Coronary artery (tissue), 2 donors: ENCODE measurements around the gene LMCD1.

ENCODE experiments used
- DNase-seq: peaks from one replicate; pipeline ENCODE4 v3.0.0-alpha.2; 2017; ENCODE audit warnings: low spot score
- H3K27ac ChIP-seq, 2 donors: fragments of 200-600 bp; sonication (generic); one replicate each; pipeline ENCODE4 v1.5.1; 2016 to 2019
- H3K4me3 ChIP-seq: fragments of 200-600 bp; sonication (generic); 2 replicates; pipeline ENCODE4 v1.5.1; 2016; ENCODE audit warnings: mild to moderate bottlenecking, moderate library complexity
- TF ChIP-seq, protein P1 (sequence below): fragments of 200-600 bp; sonication (generic); IDR thresholded peaks from one replicate; pipeline ENCODE4 v1.5.1; 2019; ENCODE audit warnings: antibody characterized with exemption

LMCD1 gene

GRCh38 chr3:8516047-8516661, 14.5 kb downstream of the LMCD1 start:
- DNase-seq = no peak
- H3K27ac ChIP-seq = peak overlapping the region in 1 of 2 donors; percentile 47
- TF ChIP-seq, protein P1, sequence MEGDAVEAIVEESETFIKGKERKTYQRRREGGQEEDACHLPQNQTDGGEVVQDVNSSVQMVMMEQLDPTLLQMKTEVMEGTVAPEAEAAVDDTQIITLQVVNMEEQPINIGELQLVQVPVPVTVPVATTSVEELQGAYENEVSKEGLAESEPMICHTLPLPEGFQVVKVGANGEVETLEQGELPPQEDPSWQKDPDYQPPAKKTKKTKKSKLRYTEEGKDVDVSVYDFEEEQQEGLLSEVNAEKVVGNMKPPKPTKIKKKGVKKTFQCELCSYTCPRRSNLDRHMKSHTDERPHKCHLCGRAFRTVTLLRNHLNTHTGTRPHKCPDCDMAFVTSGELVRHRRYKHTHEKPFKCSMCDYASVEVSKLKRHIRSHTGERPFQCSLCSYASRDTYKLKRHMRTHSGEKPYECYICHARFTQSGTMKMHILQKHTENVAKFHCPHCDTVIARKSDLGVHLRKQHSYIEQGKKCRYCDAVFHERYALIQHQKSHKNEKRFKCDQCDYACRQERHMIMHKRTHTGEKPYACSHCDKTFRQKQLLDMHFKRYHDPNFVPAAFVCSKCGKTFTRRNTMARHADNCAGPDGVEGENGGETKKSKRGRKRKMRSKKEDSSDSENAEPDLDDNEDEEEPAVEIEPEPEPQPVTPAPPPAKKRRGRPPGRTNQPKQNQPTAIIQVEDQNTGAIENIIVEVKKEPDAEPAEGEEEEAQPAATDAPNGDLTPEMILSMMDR = no peak

DNA sequence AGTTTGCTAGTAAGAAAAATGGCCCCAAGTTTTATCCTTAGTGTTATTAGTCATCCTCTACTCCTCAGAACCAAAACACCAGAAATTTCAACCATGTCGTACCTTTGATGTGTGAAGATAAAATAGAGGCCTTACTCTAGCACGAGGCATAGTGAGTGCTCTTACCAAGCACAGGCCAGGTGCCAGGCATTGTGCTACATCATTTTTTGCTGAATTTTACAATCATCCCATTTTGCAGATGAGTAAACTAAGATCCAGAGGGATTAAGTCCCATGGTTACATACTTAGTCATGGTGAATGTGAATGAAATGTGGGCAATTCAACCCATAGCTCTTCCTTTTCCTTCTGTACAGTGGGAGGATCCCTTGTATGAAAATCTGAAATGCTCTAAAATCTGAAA, 15.2 kb downstream of the LMCD1 start:
- Histone ChIP-seq H3K4me3 (no peak overlapping the region), H3K27ac (peak overlapping the region in 1 of 2 donors; percentile 9)
- DNase-seq = no peak
- TF ChIP-seq, protein P1 = no peak

More at GRCh38 chr3:8516047-8516661, 14.5 kb downstream of the LMCD1 start:
- no peak overlapping the region for H3K4me3 ChIP-seq

DNA sequence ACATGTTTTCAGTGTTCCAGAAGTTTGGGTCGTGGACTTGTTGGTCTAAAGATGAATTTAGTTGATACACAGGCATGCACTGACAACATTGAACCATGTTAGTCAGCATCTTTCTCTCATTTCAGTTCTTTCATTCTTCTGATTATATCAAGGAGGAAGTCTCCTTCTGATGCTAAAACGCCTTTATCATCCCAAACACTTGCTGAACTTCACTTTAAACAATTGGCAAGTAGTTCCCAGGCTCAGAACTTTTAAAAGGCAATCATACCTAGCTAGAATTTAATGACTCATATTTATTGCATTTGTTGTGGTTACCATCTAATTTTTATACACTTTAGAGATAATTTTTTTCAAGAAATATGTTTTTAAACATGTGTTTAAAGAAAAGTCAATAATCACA, 15.9 kb downstream of the LMCD1 start:
- TF ChIP-seq, protein P1 = no peak
- Histone ChIP-seq H3K27ac (no peak overlapping the region), H3K4me3 (no peak overlapping the region)
- no peak for DNase-seq

GRCh38 chr3:8518138-8518537, 16.5 kb downstream of the LMCD1 start:
- TF ChIP-seq, protein P1 = no peak
- Histone ChIP-seq H3K27ac (peak overlapping the region in 1 of 2 donors; percentile 20), H3K4me3 (no peak overlapping the region)
- no peak for DNase-seq

DNA sequence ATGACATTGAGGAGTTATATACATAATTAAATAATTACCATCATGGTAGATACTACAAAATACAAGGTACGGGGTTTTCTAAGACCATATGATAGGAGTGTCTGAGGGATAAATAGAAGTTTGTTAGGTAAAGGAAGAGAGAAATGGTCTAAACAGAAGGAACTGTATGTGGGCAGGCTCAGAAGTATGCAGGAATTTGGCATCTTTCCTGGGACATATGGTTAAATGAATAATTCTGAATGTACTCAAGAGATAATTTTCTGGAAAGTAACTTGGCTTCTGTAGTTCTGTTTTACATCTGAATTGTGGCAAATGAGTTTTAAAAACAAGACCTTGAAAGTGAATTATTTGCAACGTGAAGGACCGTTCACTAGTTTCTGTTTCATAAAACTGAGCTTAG, 17.5 kb downstream of the LMCD1 start:
- H3K4me3 ChIP-seq = no peak overlapping the region
- H3K27ac ChIP-seq = peak overlapping the region in 1 of 2 donors; percentile 20
- DNase-seq = no peak
- TF ChIP-seq, protein P1 = no peak

DNA sequence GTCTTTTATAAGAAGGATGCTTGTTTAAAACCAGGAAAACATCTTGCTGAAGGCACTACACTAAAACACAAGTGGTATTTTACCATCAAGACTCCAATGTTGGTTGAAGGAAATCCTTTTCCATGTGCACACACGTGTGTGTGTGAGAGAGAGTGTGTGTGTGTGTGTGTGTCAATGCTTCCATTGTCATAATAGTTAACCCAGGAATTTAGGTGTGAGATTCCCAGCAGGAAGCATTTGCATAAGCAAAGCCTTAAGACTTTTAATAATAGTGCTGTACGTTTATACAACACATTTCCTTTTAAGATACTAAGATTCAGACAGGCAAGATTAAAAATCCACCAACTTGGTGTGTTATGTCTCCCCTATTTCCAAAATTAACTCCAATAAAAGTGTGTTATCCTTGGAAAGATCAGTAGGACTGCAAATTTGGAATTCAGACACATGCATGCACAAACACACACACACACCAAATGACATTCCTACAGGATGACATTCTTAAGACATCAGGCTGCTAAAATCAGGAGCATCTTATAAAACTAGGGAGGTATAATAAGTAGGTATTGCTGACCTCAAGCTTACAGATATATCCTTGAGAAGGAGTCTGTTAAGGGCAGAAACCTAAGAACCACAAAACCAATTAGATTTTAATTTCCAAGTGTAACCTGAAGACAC, 18.3 kb downstream of the LMCD1 start:
- TF ChIP-seq, protein P1 = no peak
- no peak for DNase-seq
- Histone ChIP-seq H3K27ac (peak overlapping the region; percentile 47 to 52), H3K4me3 (no peak overlapping the region)
